ENCODE measurements around the gene MRPL20. TPM values are rescaled to one million over a fixed set of nuclear protein-coding genes. Genes with fewer than 3 reads are reported as not detected.
"Not testable (repeated sequence)": the region's sequence is repeated elsewhere in the genome, so short reads cannot be mapped to it uniquely, and the experiment has no call there.

MRPL20 gene
- total and polyA plus RNA-seq, 4 donors = 47.8 to 170 (median 74.0) TPM

GRCh38 chr1:1370771-1371300, 36.3 kb downstream of the MRPL20 start:
- Histone ChIP-seq H3K27ac (ENCODE audit: low read depth in 1 of 2, low read length in 2 of 2) (no peak overlapping the region), H3K36me3 (ENCODE audit: control insufficient read depth in 4 of 4, insufficient read depth in 3 of 4, low read depth in 1 of 4, low read length in 3 of 4) (peaks cover 0 to 3% (median 0%) of the 10 kb centered on the region in 4 donors), H3K9me3 (ENCODE audit: control insufficient read depth in 4 of 4, low read length in 3 of 4) (no peaks in the 10 kb centered on the region), H3K9ac (ENCODE audit: low read depth in 1 of 2, low read length in 2 of 2) (no peak overlapping the region), H3K4me1 (ENCODE audit: control insufficient read depth in 4 of 4, insufficient read depth in 4 of 4, low read length in 3 of 4) (peaks cover 7 to 27% (median 24%) of the 10 kb centered on the region in 4 donors), H3K4me3 (ENCODE audit: low read depth in 1 of 3, low read length in 3 of 3) (no peak overlapping the region), H3K27me3 (ENCODE audit: control insufficient read depth in 4 of 4, insufficient read depth in 4 of 4, low read length in 3 of 4) (no peaks in the 10 kb centered on the region)
- WGBS = 84% methylated on average over 16 of the region's 16 CpGs
- no peak for DNase-seq (ENCODE audit: low spot score)
- TF ChIP-seq ZBTB33 (IDR thresholded peaks at IDR 0.05) = no peak
- no peak for TF ChIP-seq REST (IDR thresholded peaks at IDR 0.05)

GRCh38 chr1:1370094-1370493, 37.0 kb downstream of the MRPL20 start:
- not testable (repeated sequence) for H3K27ac ChIP-seq (ENCODE audit: low read depth in 1 of 2, low read length in 2 of 2); H3K4me3 ChIP-seq (ENCODE audit: low read depth in 1 of 3, low read length in 3 of 3); H3K27me3 ChIP-seq (ENCODE audit: control insufficient read depth in 4 of 4, insufficient read depth in 4 of 4, low read length in 3 of 4); DNase-seq (ENCODE audit: low spot score); H3K9me3 ChIP-seq (ENCODE audit: control insufficient read depth in 4 of 4, low read length in 3 of 4); H3K9ac ChIP-seq (ENCODE audit: low read depth in 1 of 2, low read length in 2 of 2); H3K36me3 ChIP-seq (ENCODE audit: control insufficient read depth in 4 of 4, insufficient read depth in 3 of 4, low read depth in 1 of 4, low read length in 3 of 4)
- WGBS = 93% methylated on average over 14 of the region's 14 CpGs
- H3K4me1 ChIP-seq (ENCODE audit: control insufficient read depth in 4 of 4, insufficient read depth in 4 of 4, low read length in 3 of 4) = peaks cover 7 to 27% (median 24%) of the 10 kb centered on the region in 4 donors

- WGBS = 98% methylated on average over 5 of the region's 5 CpGs
- Histone ChIP-seq H3K4me1 (ENCODE audit: control insufficient read depth in 4 of 4, insufficient read depth in 4 of 4, low read length in 3 of 4) (peaks cover 0 to 7% (median 5%) of the 10 kb centered on the region in 4 donors), H3K4me3 (ENCODE audit: low read depth in 1 of 3, low read length in 3 of 3) (no peak overlapping the region)
Measured at GRCh38 chr1:1367315-1367714, 39.8 kb downstream of the MRPL20 start.

More at GRCh38 chr1:1367315-1367714, 39.8 kb downstream of the MRPL20 start:
- H3K27ac ChIP-seq (ENCODE audit: low read depth in 1 of 2, low read length in 2 of 2) = no peak overlapping the region
- H3K36me3 ChIP-seq (ENCODE audit: control insufficient read depth in 4 of 4, insufficient read depth in 3 of 4, low read depth in 1 of 4, low read length in 3 of 4) = no peaks in the 10 kb centered on the region
- DNase-seq (ENCODE audit: low spot score) = no peak
- H3K9me3 ChIP-seq (ENCODE audit: control insufficient read depth in 4 of 4, low read length in 3 of 4) = no peaks in the 10 kb centered on the region
- no peak overlapping the region for H3K9ac ChIP-seq (ENCODE audit: low read depth in 1 of 2, low read length in 2 of 2)
- TF ChIP-seq TAF1 (conservative IDR thresholded peaks at IDR 0.05) = no peak
- no peak for TF ChIP-seq CTCF (IDR thresholded peaks at IDR 0.05; ENCODE audit: low read depth, low read length, missing input control)
- TF ChIP-seq NR2F2 (IDR thresholded peaks at IDR 0.05) = no peak
- TF ChIP-seq REST (IDR thresholded peaks at IDR 0.05) = no peak
- no peak for TF ChIP-seq MAX (IDR thresholded peaks at IDR 0.05)
- TF ChIP-seq HNF4A (conservative IDR thresholded peaks at IDR 0.05) = no peak
- no peaks in the 10 kb centered on the region for H3K27me3 ChIP-seq (ENCODE audit: control insufficient read depth in 4 of 4, insufficient read depth in 4 of 4, low read length in 3 of 4)

Measured in liver (tissue), 9 donors.